Measurements from ENCODE around the gene CBLN1. TPM values are rescaled to one million over a fixed set of nuclear protein-coding genes. Genes with fewer than 3 reads are reported as not detected.
A peak's percentile ranks its signal among the peaks of the same experiment; 100 is the strongest.

The CBLN1 gene
- total and polyA plus RNA-seq, 4 donors, result 0.58 to 1.2 TPM; not detected in 2

DNA sequence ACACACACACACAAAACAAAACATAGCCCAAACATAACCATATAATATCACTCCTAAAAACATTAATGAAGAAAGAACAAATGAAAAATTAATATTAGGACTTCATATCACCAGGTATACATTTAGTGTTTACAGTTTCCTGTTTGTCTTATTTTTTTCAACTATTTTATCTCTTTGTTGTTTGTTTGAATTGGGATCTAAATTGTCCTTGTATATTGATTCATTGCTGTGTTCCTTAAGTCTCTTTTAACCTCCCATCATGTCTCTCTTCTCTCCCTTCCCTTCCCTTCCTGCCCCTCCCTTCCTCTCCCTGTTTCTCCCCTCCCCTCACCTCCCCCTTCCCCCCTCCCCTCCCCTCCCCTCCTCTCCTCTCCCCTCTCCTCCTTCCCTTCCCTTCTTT lies 23.8 kb upstream of the CBLN1 start:
- peaks cover 0 to 2% of the 10 kb centered on the region in 2 donors for H3K27me3 ChIP-seq (ENCODE audit: control insufficient read depth in 1 of 2, insufficient read depth in 2 of 2, low read length in 1 of 2)
- peaks cover 2% of the 10 kb centered on the region for H3K9me3 ChIP-seq (ENCODE audit: control insufficient read depth, low read length)
- no peaks in the 10 kb centered on the region for H3K36me3 ChIP-seq (ENCODE audit: control insufficient read depth in 1 of 2, insufficient read depth in 2 of 2, low read length in 1 of 2)
- DNase-seq (no peak), ATAC-seq (ENCODE audit: low FRiP score) (no peak)
- H3K4me3 ChIP-seq (ENCODE audit: low read length in 2 of 2), result no peak overlapping the region
- H3K4me1 ChIP-seq (ENCODE audit: control insufficient read depth in 1 of 2, insufficient read depth in 2 of 2, low read length in 2 of 2), result no peaks in the 10 kb centered on the region
- no peak overlapping the region for H3K27ac ChIP-seq (ENCODE audit: low read depth in 1 of 2, low read length in 2 of 2)
- intact Hi-C loops (cut with DNase I), result no loop called here

DNA sequence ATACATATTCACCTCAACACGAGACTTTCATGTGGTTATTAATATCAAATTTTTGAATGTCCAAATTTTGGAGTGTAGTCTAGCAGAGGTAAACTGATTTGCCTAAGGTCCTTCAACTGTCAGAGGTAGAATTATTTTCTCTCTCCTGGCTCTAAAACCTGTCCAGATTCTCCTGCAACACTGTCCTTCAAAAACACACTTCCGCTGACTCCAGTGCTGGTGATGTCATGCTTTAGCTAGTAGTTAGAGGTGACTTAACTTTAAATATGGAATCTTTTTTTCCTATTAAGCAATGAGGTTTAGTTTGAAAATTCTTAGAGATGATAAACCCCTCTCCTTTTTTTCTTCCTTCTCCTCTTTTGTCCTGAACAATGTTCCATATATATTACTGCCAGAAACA lies 10.8 kb upstream of the CBLN1 start:
- no peaks in the 10 kb centered on the region for H3K27me3 ChIP-seq (ENCODE audit: control insufficient read depth in 1 of 2, insufficient read depth in 2 of 2, low read length in 1 of 2)
- DNase-seq (no peak), ATAC-seq (ENCODE audit: low FRiP score) (no peak)
- H3K36me3 ChIP-seq (ENCODE audit: control insufficient read depth in 1 of 2, insufficient read depth in 2 of 2, low read length in 1 of 2), result no peaks in the 10 kb centered on the region
- H3K4me1 ChIP-seq (ENCODE audit: control insufficient read depth in 1 of 2, insufficient read depth in 2 of 2, low read length in 2 of 2), result no peaks in the 10 kb centered on the region
- no peak overlapping the region for H3K4me3 ChIP-seq (ENCODE audit: low read length in 2 of 2)
- no peak overlapping the region for H3K27ac ChIP-seq (ENCODE audit: low read depth in 1 of 2, low read length in 2 of 2)
- H3K9me3 ChIP-seq (ENCODE audit: control insufficient read depth, low read length), result peaks cover 2% of the 10 kb centered on the region
- WGBS, 2 donors, result 25 to 40% methylated on average over 2 of the region's 2 CpGs
- intact Hi-C loops (cut with DNase I), result no loop called here

- Histone ChIP-seq H3K36me3 (ENCODE audit: control insufficient read depth in 1 of 2, insufficient read depth in 2 of 2, low read length in 1 of 2) (no peaks in the 10 kb centered on the region), H3K27ac (ENCODE audit: low read depth in 1 of 2, low read length in 2 of 2) (no peak overlapping the region), H3K9me3 (ENCODE audit: control insufficient read depth, low read length) (peaks cover 2% of the 10 kb centered on the region), H3K27me3 (ENCODE audit: control insufficient read depth in 1 of 2, insufficient read depth in 2 of 2, low read length in 1 of 2) (no peaks in the 10 kb centered on the region), H3K4me3 (ENCODE audit: low read length in 2 of 2) (no peak overlapping the region), H3K4me1 (ENCODE audit: control insufficient read depth in 1 of 2, insufficient read depth in 2 of 2, low read length in 2 of 2) (no peaks in the 10 kb centered on the region)
- DNase-seq, result no peak
- ATAC-seq (ENCODE audit: low FRiP score), result no peak
- 32 to 37% methylated on average over 3 of the region's 3 CpGs for WGBS, 2 donors
- intact Hi-C loops (cut with DNase I), result no loop called here
These were observed 5.9 kb upstream of the CBLN1 start for GRCh38 chr16:49287572-49287971.

DNA sequence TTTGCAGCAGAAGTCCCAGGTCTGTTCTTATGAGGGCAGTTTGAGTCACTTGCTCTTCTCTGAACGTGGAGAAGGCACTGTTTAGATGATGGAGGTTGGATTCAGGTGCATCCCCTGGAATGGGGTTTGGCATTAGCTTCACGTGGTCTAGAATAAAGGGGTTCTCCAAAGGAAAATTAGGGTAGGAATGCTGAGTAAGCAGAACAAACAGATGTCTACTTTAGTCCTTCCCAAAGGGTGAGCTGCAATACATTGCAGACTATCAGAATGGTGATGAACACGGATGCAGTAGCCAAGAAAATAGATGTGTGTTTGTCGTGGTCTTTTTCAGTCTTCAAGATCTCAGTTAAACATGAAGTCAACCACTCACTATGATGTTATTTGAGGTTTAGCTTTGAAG lies 3.3 kb upstream of the CBLN1 start:
- WGBS, 2 donors, result 47 to 50% methylated on average over 4 of the region's 4 CpGs
- ATAC-seq (ENCODE audit: low FRiP score), result no peak
- no peaks in the 10 kb centered on the region for H3K27me3 ChIP-seq (ENCODE audit: control insufficient read depth in 1 of 2, insufficient read depth in 2 of 2, low read length in 1 of 2)

DNA sequence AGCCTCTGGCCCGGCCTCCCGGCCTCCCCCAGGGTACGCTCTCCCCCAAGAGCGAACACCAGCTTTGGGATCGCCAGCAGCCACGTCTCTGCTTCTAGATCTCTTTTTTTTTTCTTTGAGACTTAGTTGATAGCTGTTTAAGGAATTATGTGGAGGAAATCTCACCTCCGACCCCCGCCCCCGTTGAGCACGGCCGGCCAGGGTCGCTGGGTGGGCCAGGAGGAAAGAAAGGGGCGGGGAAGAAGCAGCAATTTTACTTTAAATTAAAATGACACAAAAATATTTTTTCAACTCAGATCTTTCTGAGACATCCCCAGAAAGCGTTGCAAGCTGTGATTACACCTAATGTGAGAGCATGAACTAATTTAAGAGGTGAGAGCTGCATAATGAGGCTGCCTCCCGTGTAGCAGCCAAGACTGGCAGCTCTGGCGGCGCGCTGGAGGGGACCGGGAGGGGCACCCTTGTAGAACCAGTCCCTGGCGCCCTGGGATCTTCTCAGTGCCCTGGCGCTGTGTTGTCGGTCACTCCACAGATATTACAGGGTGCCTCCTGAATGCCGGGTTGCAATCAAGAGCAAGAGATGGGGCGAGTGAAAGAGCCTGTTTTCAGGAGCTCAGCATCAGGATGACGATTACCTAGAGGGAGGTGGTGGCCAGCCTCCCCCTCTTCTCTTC lies 1.9 kb upstream of the CBLN1 start:
- Histone ChIP-seq H3K4me3 (ENCODE audit: low read length in 2 of 2) (no peak overlapping the region), H3K36me3 (ENCODE audit: control insufficient read depth in 1 of 2, insufficient read depth in 2 of 2, low read length in 1 of 2) (no peaks in the 10 kb centered on the region), H3K4me1 (ENCODE audit: control insufficient read depth in 1 of 2, insufficient read depth in 2 of 2, low read length in 2 of 2) (no peaks in the 10 kb centered on the region), H3K27ac (ENCODE audit: low read depth in 1 of 2, low read length in 2 of 2) (no peak overlapping the region), H3K9me3 (ENCODE audit: control insufficient read depth, low read length) (no peaks in the 10 kb centered on the region), H3K27me3 (ENCODE audit: control insufficient read depth in 1 of 2, insufficient read depth in 2 of 2, low read length in 1 of 2) (no peaks in the 10 kb centered on the region)
- intact Hi-C loops (cut with DNase I), result no loop called here
- ATAC-seq (ENCODE audit: low FRiP score) (no peak), DNase-seq (no peak)
- 2% methylated on average over 25 of the region's 25 CpGs for WGBS, 2 donors

More for the DNA sequence above, 3.3 kb upstream of the CBLN1 start:
- H3K27ac ChIP-seq (ENCODE audit: low read depth in 1 of 2, low read length in 2 of 2), result no peak overlapping the region
- H3K4me1 ChIP-seq (ENCODE audit: control insufficient read depth in 1 of 2, insufficient read depth in 2 of 2, low read length in 2 of 2), result no peaks in the 10 kb centered on the region
- no peaks in the 10 kb centered on the region for H3K36me3 ChIP-seq (ENCODE audit: control insufficient read depth in 1 of 2, insufficient read depth in 2 of 2, low read length in 1 of 2)
- intact Hi-C loops (cut with DNase I), result no loop called here
- DNase-seq, result no peak
- H3K4me3 ChIP-seq (ENCODE audit: low read length in 2 of 2), result no peak overlapping the region
- H3K9me3 ChIP-seq (ENCODE audit: control insufficient read depth, low read length), result peaks cover 2% of the 10 kb centered on the region

DNA sequence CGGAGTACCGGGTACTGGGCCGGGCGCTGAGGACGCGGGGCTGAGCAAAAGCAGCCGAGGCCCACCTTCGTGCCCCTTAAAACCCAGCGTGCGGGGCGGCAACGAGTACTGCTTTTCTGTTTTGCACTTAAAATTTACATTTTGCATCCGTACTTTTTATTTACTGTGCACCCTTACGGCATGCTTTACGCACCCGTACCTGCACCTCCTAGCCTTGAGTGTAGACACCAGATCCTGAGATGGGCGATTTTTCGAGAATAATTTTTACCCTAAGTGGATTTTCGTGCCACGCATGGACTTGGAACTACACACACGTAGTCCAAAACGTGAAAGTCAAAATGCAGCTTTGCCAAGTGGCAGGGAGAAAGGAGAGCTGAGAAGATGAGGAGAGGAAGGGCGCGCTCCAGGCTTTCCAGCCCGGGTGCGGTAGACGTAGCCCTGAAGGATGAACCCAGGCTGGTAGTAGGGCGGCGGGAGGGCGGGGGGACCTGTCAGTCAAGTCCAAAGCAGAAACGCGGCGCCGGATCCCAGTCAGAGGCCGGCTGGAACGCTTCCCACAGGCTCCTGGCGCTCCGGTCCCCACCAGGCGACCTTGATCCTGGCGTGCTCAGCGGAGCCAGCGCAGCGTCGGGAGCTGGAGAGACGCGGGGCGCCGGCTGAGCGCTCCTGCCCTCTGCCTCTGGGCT lies 1.2 kb upstream of the CBLN1 start:
- no peaks in the 10 kb centered on the region for H3K27me3 ChIP-seq (ENCODE audit: control insufficient read depth in 1 of 2, insufficient read depth in 2 of 2, low read length in 1 of 2)
- no peak overlapping the region for H3K4me3 ChIP-seq (ENCODE audit: low read length in 2 of 2)
- H3K9me3 ChIP-seq (ENCODE audit: control insufficient read depth, low read length), result no peaks in the 10 kb centered on the region
- intact Hi-C loops (cut with DNase I), result no loop called here
- no peak overlapping the region for H3K27ac ChIP-seq (ENCODE audit: low read depth in 1 of 2, low read length in 2 of 2)
- no peaks in the 10 kb centered on the region for H3K4me1 ChIP-seq (ENCODE audit: control insufficient read depth in 1 of 2, insufficient read depth in 2 of 2, low read length in 2 of 2)
- H3K36me3 ChIP-seq (ENCODE audit: control insufficient read depth in 1 of 2, insufficient read depth in 2 of 2, low read length in 1 of 2), result no peaks in the 10 kb centered on the region
- DNase-seq (no peak), ATAC-seq (ENCODE audit: low FRiP score) (no peak)
- 1 to 2% methylated on average over 46 to 49 of the region's 49 CpGs for WGBS, 2 donors

DNA sequence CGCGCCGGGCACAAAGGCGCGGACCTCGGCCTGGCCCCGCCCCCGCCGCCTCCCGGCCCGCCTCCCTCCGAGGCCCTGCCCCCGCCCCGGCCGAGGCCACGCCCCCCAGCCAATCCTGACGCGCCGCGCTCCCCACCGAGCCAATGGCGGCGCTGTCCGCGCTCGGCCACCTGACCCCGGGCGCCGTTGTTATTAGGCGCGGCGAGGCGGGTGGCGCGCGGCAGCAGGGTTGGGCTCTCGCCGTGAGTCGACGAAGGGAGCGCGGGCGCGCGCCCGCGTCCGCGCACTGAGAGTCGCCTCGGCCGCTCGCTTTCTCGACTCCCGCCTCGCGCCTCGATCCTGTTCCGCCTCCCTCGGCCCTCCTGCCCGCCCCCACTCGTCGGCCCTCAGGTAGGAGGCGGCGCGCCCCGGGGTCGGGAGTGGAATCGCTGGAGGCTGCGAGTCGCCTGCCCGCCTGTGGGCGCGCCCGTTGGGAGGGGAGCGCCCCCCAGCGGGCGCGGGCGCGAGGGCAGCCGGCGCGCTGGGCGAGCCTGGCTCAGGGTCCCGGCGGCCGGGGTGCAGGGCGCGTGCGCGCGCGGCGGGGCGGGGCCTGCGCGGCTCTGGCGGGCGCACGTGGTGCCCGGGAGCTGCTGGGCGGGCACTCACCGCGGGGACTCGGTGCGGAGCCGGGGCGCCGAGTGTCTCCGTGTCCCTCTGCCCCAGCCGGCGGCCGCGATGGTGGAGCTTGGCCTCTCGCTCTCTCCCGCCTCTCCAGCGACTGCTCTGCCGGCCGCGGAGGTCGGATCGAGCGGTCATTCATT lies 405 bp upstream of the CBLN1 start:
- no peaks in the 10 kb centered on the region for H3K36me3 ChIP-seq (ENCODE audit: control insufficient read depth in 1 of 2, insufficient read depth in 2 of 2, low read length in 1 of 2)
- H3K27me3 ChIP-seq (ENCODE audit: control insufficient read depth in 1 of 2, insufficient read depth in 2 of 2, low read length in 1 of 2), result no peaks in the 10 kb centered on the region
- 2% methylated on average over 53 to 121 of the region's 124 CpGs for WGBS, 2 donors
- H3K4me3 ChIP-seq (ENCODE audit: low read length in 2 of 2), result peak overlapping the region in 1 of 2 donors; percentile 46
- intact Hi-C loops (cut with DNase I), result no loop called here
- H3K9me3 ChIP-seq (ENCODE audit: control insufficient read depth, low read length), result no peaks in the 10 kb centered on the region
- H3K27ac ChIP-seq (ENCODE audit: low read depth in 1 of 2, low read length in 2 of 2), result no peak overlapping the region
- ATAC-seq (ENCODE audit: low FRiP score) (peak; percentile 91), DNase-seq (peak; percentile 86 to 90)
- H3K4me1 ChIP-seq (ENCODE audit: control insufficient read depth in 1 of 2, insufficient read depth in 2 of 2, low read length in 2 of 2), result no peaks in the 10 kb centered on the region

GRCh38 chr16:49280841-49281371 lies 732 bp downstream of the CBLN1 start:
- intact Hi-C loops (cut with DNase I), result no loop called here
- ATAC-seq (ENCODE audit: low FRiP score) (no peak), DNase-seq (no peak)
- no peak overlapping the region for H3K4me3 ChIP-seq (ENCODE audit: low read length in 2 of 2)
- no peaks in the 10 kb centered on the region for H3K9me3 ChIP-seq (ENCODE audit: control insufficient read depth, low read length)
- no peaks in the 10 kb centered on the region for H3K36me3 ChIP-seq (ENCODE audit: control insufficient read depth in 1 of 2, insufficient read depth in 2 of 2, low read length in 1 of 2)
- no peaks in the 10 kb centered on the region for H3K4me1 ChIP-seq (ENCODE audit: control insufficient read depth in 1 of 2, insufficient read depth in 2 of 2, low read length in 2 of 2)
- no peak overlapping the region for H3K27ac ChIP-seq (ENCODE audit: low read depth in 1 of 2, low read length in 2 of 2)
- 1 to 2% methylated on average over 37 of the region's 37 CpGs for WGBS, 2 donors
- H3K27me3 ChIP-seq (ENCODE audit: control insufficient read depth in 1 of 2, insufficient read depth in 2 of 2, low read length in 1 of 2), result peaks cover 0 to 2% of the 10 kb centered on the region in 2 donors
